Stimulated activated CD8-positive, alpha-beta memory T cell treated with anti-CD3 and anti-CD28 coated beads, Interleukin-12 subunit alpha, Interleukin-12 subunit beta, amount 100 ng/mL, for 4 hours (primary cell): Measurements from ENCODE around the gene LOXL1.

Experiments used
- DNase-seq: peaks from one replicate; pipeline ENCODE4 v3.0.0-alpha.2; 2020; ENCODE audit warnings: low read depth

Gene LOXL1

GRCh38 chr15:73926219-73927002 lies at the start of gene LOXL1:
LOXL1 (plus strand) TSS chr15:73926462; CDS start chr15:73926784, 322 bp downstream.
- DNase-seq = no peak

GRCh38 chr15:73879426-73879825 lies 46.8 kb upstream of the LOXL1 start:
- no peak for DNase-seq

GRCh38 chr15:73881579-73882320 lies 44.5 kb upstream of the LOXL1 start:
- no peak for DNase-seq

- DNase-seq = no peak
Measured at GRCh38 chr15:73882761-73883419, 43.4 kb upstream of the LOXL1 start.

GRCh38 chr15:73884159-73884558 lies 42.1 kb upstream of the LOXL1 start:
- DNase-seq = no peak

- no peak for DNase-seq
Measured at GRCh38 chr15:73885954-73886700, 40.1 kb upstream of the LOXL1 start.

- DNase-seq = no peak
Measured at GRCh38 chr15:73886717-73887345, 39.4 kb upstream of the LOXL1 start.

- no peak for DNase-seq
Measured at GRCh38 chr15:73887481-73887880, 38.8 kb upstream of the LOXL1 start.

GRCh38 chr15:73888224-73889041 lies 37.8 kb upstream of the LOXL1 start:
- DNase-seq = no peak

GRCh38 chr15:73889053-73889761 lies 37.1 kb upstream of the LOXL1 start:
- DNase-seq = no peak

- no peak for DNase-seq
Measured at GRCh38 chr15:73889762-73890124, 36.5 kb upstream of the LOXL1 start.

- no peak for DNase-seq
Measured at GRCh38 chr15:73891328-73892315, 34.6 kb upstream of the LOXL1 start.

GRCh38 chr15:73892446-73893226 lies 33.6 kb upstream of the LOXL1 start:
- DNase-seq = no peak

GRCh38 chr15:73894133-73894814 lies 32.0 kb upstream of the LOXL1 start:
- DNase-seq = no peak

GRCh38 chr15:73897441-73898261 lies 28.6 kb upstream of the LOXL1 start:
- DNase-seq = peak; percentile 13

GRCh38 chr15:73899197-73900094 lies 26.8 kb upstream of the LOXL1 start:
- DNase-seq = no peak
